B cell (primary cell): ENCODE results near the gene LIG1.

Experiments used
- EZH2 ChIP-seq: IDR thresholded peaks from 2 replicates; pipeline ENCODE4 v1.6.1; 2012; ENCODE audit warnings: borderline replicate concordance, low read depth, mild to moderate bottlenecking, moderate library complexity, low read length; ENCODE audit not compliant: insufficient read depth, poor library complexity, severe bottlenecking
- TF ChIP-seq, protein P1 (sequence below): fragments of 200-600 bp; IDR thresholded peaks from one replicate; pipeline ENCODE4 v1.8.0; 2022; ENCODE audit warnings: antibody characterized with exemption, mild to moderate bottlenecking

- TF ChIP-seq EZH2, result no peak
- TF ChIP-seq, protein P1, sequence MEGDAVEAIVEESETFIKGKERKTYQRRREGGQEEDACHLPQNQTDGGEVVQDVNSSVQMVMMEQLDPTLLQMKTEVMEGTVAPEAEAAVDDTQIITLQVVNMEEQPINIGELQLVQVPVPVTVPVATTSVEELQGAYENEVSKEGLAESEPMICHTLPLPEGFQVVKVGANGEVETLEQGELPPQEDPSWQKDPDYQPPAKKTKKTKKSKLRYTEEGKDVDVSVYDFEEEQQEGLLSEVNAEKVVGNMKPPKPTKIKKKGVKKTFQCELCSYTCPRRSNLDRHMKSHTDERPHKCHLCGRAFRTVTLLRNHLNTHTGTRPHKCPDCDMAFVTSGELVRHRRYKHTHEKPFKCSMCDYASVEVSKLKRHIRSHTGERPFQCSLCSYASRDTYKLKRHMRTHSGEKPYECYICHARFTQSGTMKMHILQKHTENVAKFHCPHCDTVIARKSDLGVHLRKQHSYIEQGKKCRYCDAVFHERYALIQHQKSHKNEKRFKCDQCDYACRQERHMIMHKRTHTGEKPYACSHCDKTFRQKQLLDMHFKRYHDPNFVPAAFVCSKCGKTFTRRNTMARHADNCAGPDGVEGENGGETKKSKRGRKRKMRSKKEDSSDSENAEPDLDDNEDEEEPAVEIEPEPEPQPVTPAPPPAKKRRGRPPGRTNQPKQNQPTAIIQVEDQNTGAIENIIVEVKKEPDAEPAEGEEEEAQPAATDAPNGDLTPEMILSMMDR, result no peak
Measured at GRCh38 chr19:48210005-48210404, 39.9 kb upstream of the LIG1 start.
